Transverse colon (tissue), 4 donors: ENCODE data around the gene TENM4.

Experiments used
- POLR2AphosphoS5 ChIP-seq, 3 donors: sonication (generic); formaldehyde crosslinking; IDR thresholded peaks; one replicate each; pipeline ENCODE4 v1.6.1; 2016; ENCODE audit warnings: antibody characterized with exemption in 3 of 3
- TF ChIP-seq, protein P1 (sequence below), 5 experiments: fragments of 200-600 bp in 3 of 5; fragments of 450-650 bp in 2 of 5; sonication (generic) in 3 of 5; IDR thresholded peaks; 1 replicate in 2 of 5; 2 replicates in 3 of 5; pipeline ENCODE4 v1.5.1; 2016 to 2017; ENCODE audit warnings: antibody characterized with exemption in 5 of 5, inconsistent platforms in 3 of 5, mild to moderate bottlenecking in 2 of 5, moderate library complexity in 1 of 5

- TF ChIP-seq, protein P1, sequence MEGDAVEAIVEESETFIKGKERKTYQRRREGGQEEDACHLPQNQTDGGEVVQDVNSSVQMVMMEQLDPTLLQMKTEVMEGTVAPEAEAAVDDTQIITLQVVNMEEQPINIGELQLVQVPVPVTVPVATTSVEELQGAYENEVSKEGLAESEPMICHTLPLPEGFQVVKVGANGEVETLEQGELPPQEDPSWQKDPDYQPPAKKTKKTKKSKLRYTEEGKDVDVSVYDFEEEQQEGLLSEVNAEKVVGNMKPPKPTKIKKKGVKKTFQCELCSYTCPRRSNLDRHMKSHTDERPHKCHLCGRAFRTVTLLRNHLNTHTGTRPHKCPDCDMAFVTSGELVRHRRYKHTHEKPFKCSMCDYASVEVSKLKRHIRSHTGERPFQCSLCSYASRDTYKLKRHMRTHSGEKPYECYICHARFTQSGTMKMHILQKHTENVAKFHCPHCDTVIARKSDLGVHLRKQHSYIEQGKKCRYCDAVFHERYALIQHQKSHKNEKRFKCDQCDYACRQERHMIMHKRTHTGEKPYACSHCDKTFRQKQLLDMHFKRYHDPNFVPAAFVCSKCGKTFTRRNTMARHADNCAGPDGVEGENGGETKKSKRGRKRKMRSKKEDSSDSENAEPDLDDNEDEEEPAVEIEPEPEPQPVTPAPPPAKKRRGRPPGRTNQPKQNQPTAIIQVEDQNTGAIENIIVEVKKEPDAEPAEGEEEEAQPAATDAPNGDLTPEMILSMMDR (IDR thresholded peaks at IDR 0.05): no peak
- no peak for TF ChIP-seq POLR2AphosphoS5 (IDR thresholded peaks at IDR 0.05)
Measured at GRCh38 chr11:78898266-78898775, 542.5 kb downstream of the TENM4 start.
